SK-N-MC (cell line): ENCODE measurements around the gene PROCA1.

Experiments used
- EZH2 ChIP-seq: fragments of 200-600 bp; sonication (generic); IDR thresholded peaks from one replicate; pipeline ENCODE4 v1.6.1; 2017; ENCODE audit warnings: antibody characterized with exemption
- FOXP2 ChIP-seq: optimal IDR thresholded peaks from 2 replicates; pipeline ENCODE3; 2011; ENCODE audit warnings: mild to moderate bottlenecking, moderate library complexity; ENCODE audit not compliant: insufficient read depth; ENCODE audit errors: extremely low read length, control extremely low read depth
- POLR2AphosphoS5 ChIP-seq: IDR thresholded peaks from 2 replicates; pipeline ENCODE4 v1.6.1; 2012; ENCODE audit warnings: mild to moderate bottlenecking, low read depth, low read length, borderline replicate concordance

DNA sequence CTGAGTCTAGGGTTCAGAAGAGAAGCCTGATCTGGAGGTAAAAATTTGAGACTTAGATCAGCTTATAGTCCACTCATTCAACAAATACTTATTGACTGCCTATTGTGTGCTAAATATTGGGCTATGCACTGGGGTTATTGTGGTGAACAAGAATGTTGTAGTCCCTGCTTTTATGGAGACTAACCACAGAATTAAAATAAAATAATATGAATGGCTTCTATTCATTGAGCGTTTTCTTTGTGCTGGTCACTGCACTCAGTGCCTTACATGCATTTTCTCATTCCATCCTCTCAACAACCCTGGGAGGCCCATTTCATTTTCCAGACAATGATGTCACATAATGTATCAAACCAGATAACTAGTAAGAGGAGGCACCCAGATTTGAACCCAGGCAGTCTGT is 21.7 kb upstream of the PROCA1 start:
- no peak for TF ChIP-seq POLR2AphosphoS5
- TF ChIP-seq EZH2 = no peak
- TF ChIP-seq FOXP2 = no peak
